Panc1 (cell line): ENCODE measurements around the gene CDADC1. TPM values are rescaled to one million over a fixed set of nuclear protein-coding genes. Genes with fewer than 3 reads are reported as not detected.

Source experiments
- ATAC-seq: fragments of 200-7000 bp; cut with Tn5 transposase; 2 replicates; pipeline ENCODE4 v1.9.1; 2020; ENCODE audit warnings: mild to moderate bottlenecking, moderate library complexity
- BruUV-seq: library from RNA; stranded (reverse); fragments of 400-500 nt; replicated peaks from 2 replicates; lab custom pipeline; 2021; lab: Mats Ljungman, UMichigan
- CTCF ChIA-PET: fragments of 300-600 bp; sonication (Branson Sonifier 250); formaldehyde crosslinking; loops from one replicate; lab custom pipeline; 2022; ENCODE audit warnings: antibody characterized with exemption; lab: Charles Lee
- POLR2A ChIA-PET: fragments of 300-600 bp; sonication (Branson Sonifier 250); formaldehyde crosslinking; loops from one replicate; lab custom pipeline; 2022; ENCODE audit warnings: antibody characterized with exemption; lab: Charles Lee
- DNase-seq: peaks from one replicate; pipeline ENCODE4 v3.0.0-alpha.2; 2010; ENCODE audit warnings: low read depth, low spot score
- H3K27ac ChIP-seq: 2 replicates; pipeline ENCODE4 v1.5.1; 2011; ENCODE audit warnings: mild to moderate bottlenecking, low read length, inconsistent platforms
- H3K27me3 ChIP-seq: fragments of 200-500 bp; sonication (Bioruptor generic); 2 replicates; pipeline ENCODE4 v1.6.0; 2014; ENCODE audit warnings: low read length, inconsistent platforms; ENCODE audit not compliant: control insufficient read depth, insufficient read depth
- H3K36me3 ChIP-seq: fragments of 200-500 bp; sonication (Bioruptor generic); 2 replicates; pipeline ENCODE4 v1.5.1; 2014; ENCODE audit warnings: inconsistent platforms, mild to moderate bottlenecking, low read length, moderate library complexity; ENCODE audit not compliant: control insufficient read depth, insufficient read depth
- H3K4me1 ChIP-seq: 2 replicates; pipeline ENCODE4 v1.5.1; 2011; ENCODE audit warnings: inconsistent platforms, mild to moderate bottlenecking, low read length, moderate library complexity; ENCODE audit not compliant: control insufficient read depth, insufficient read depth
- H3K4me3 ChIP-seq, 2 experiments: 2 replicates each; pipeline ENCODE4 v1.5.1; 2011 to 2012; ENCODE audit warnings: low read depth in 2 of 2, low read length in 2 of 2, mild to moderate bottlenecking in 2 of 2, inconsistent platforms in 1 of 2, moderate library complexity in 1 of 2
- H3K9me3 ChIP-seq: fragments of 200-500 bp; sonication (Bioruptor generic); 2 replicates; pipeline ENCODE4 v1.5.1; 2014; ENCODE audit warnings: low read depth, mild to moderate bottlenecking, inconsistent platforms, low read length, moderate library complexity; ENCODE audit not compliant: control insufficient read depth, insufficient read depth
- CTCF ChIP-seq: fragments of 450-650 bp; IDR thresholded peaks from 2 replicates; pipeline ENCODE4 v1.5.1; 2017; ENCODE audit warnings: mild to moderate bottlenecking
- POLR2AphosphoS5 ChIP-seq: IDR thresholded peaks from 2 replicates; pipeline ENCODE4 v1.6.1; 2012; ENCODE audit warnings: mild to moderate bottlenecking, low read depth, low read length, moderate library complexity
- REST ChIP-seq, 2 experiments: IDR thresholded peaks; 2 replicates each; pipeline ENCODE4 v1.6.1; 2011 to 2012; ENCODE audit warnings: low read depth in 2 of 2, control low read depth in 1 of 2, low read length in 1 of 2, mild to moderate bottlenecking in 1 of 2, moderate library complexity in 1 of 2; ENCODE audit not compliant: insufficient read depth in 1 of 2
- SIN3A ChIP-seq: IDR thresholded peaks from 2 replicates; pipeline ENCODE4 v1.6.1; 2012; ENCODE audit warnings: low read depth, mild to moderate bottlenecking, low read length, moderate library complexity, borderline replicate concordance; ENCODE audit not compliant: insufficient read depth
- TCF7L2 ChIP-seq: IDR thresholded peaks from 2 replicates; pipeline ENCODE4 v1.6.1; 2011; ENCODE audit warnings: mild to moderate bottlenecking, low read depth, low read length, inconsistent platforms
- in situ Hi-C: cut with HindIII; loops from 2 replicates; pipeline ENCODE4 v1.10.0; 2016; ENCODE audit warnings: low sequenced_read_pairs, low pct_unique_long_range_greater_than_20kb
- intact Hi-C: fragments of 100-400 bp; cut with micrococcal nuclease; formaldehyde crosslinking; loops from one replicate; pipeline ENCODE4 v1.10.0; 2022; ENCODE audit not compliant: unreplicated experiment
- total RNA-seq: library from RNA; stranded (reverse); gene quantifications from one replicate; pipeline ENCODE4 v1.2.1, GENCODE V29; 2021; ENCODE audit not compliant: unreplicated experiment

CDADC1 gene
- total RNA-seq, 1 experiment from 2014 or later, result 11.8 TPM

GRCh38 chr13:49303533-49304252 lies 56.0 kb downstream of the CDADC1 start:
- no TSS peak for BruUV-seq
- H3K4me3 ChIP-seq, result no peak overlapping the region
- ChIA-PET CTCF (no interaction called here), POLR2A (no interaction called here)
- H3K27me3 ChIP-seq, result no peaks in the 10 kb centered on the region
- in situ Hi-C loops, result no loop called here
- H3K36me3 ChIP-seq, result no peaks in the 10 kb centered on the region
- DNase-seq (no peak), ATAC-seq (0 out of 2 replicates have a peak, but pooled peaks have one; percentile 33)
- intact Hi-C loops, result loop anchor here (5.0 kb wide), 1 partner anchor 134 kb away; no protein-coding TSS in a partner anchor
- no peaks in the 10 kb centered on the region for H3K9me3 ChIP-seq
- H3K4me1 ChIP-seq, result no peaks in the 10 kb centered on the region
- no peak for TF ChIP-seq SIN3A
- no peak for TF ChIP-seq CTCF
- no peak for TF ChIP-seq TCF7L2
- no peak for TF ChIP-seq REST (IDR thresholded peaks at IDR 0.05; ENCODE audit: insufficient read depth in 1 of 2, low read depth in 2 of 2, low read length in 1 of 2)
- no peak for TF ChIP-seq POLR2AphosphoS5
- H3K27ac ChIP-seq, result no peak overlapping the region

GRCh38 chr13:49304356-49304755 lies 56.6 kb downstream of the CDADC1 start:
- no TSS peak for BruUV-seq
- no peak for DNase-seq
- no peak overlapping the region for H3K27ac ChIP-seq
- CTCF ChIA-PET, result no interaction called here
- TF ChIP-seq SIN3A (no peak), CTCF (no peak), TCF7L2 (no peak), REST (IDR thresholded peaks at IDR 0.05; ENCODE audit: insufficient read depth in 1 of 2, low read depth in 2 of 2, low read length in 1 of 2) (no peak), POLR2AphosphoS5 (no peak)
- H3K27me3 ChIP-seq, result no peaks in the 10 kb centered on the region
- POLR2A ChIA-PET, result no interaction called here
- no peak overlapping the region for H3K4me3 ChIP-seq
- H3K36me3 ChIP-seq, result no peaks in the 10 kb centered on the region
- H3K9me3 ChIP-seq, result no peaks in the 10 kb centered on the region
- no peaks in the 10 kb centered on the region for H3K4me1 ChIP-seq
- no peak for ATAC-seq
- in situ Hi-C loops, result no loop called here
- intact Hi-C loops, result loop anchor here (5.0 kb wide), 1 partner anchor 133 kb away; no protein-coding TSS in a partner anchor
